Breast epithelium (tissue), 4 donors: ENCODE data around the gene PTPRN2. TPM values are rescaled to one million over a fixed set of nuclear protein-coding genes. Genes with fewer than 3 reads are reported as not detected.

ENCODE experiments used
- DNase-seq, 2 donors: peaks; one replicate each; pipeline ENCODE4 v3.0.0-alpha.2; 2019; ENCODE audit warnings: low spot score in 2 of 2
- H3K27ac ChIP-seq, 2 donors: fragments of 200-600 bp; sonication (generic) in 1 of 2; one replicate each; pipeline ENCODE4 v1.5.1; 2016 to 2019; ENCODE audit warnings: mild to moderate bottlenecking in 1 of 2
- H3K27me3 ChIP-seq, 2 donors: fragments of 200-600 bp; sonication (generic) in 1 of 2; one replicate each; pipeline versions ENCODE4 v1.5.1 to v1.6.0; 2017 to 2019; ENCODE audit warnings: control low read depth in 1 of 2, mild to moderate bottlenecking in 1 of 2
- H3K36me3 ChIP-seq: fragments of 200-600 bp; one replicate; pipeline ENCODE4 v1.5.1; 2019
- H3K4me1 ChIP-seq, 2 donors: fragments of 200-600 bp; sonication (generic); one replicate each; pipeline ENCODE4 v1.5.1; 2016 to 2019; ENCODE audit warnings: control low read depth in 1 of 2
- H3K4me3 ChIP-seq, 3 donors: fragments of 200-600 bp; sonication (generic); 1 replicate in 2 of 3; 2 replicates in 1 of 3; pipeline ENCODE4 v1.5.1; 2016 to 2019; ENCODE audit warnings: mild to moderate bottlenecking in 3 of 3, moderate library complexity in 2 of 3
- H3K9me3 ChIP-seq, 2 donors: fragments of 200-600 bp; sonication (generic) in 1 of 2; one replicate each; pipeline ENCODE4 v1.5.1; 2016 to 2019; ENCODE audit warnings: control low read depth in 1 of 2
- CTCF ChIP-seq, 3 donors: fragments of 450-650 bp; IDR thresholded peaks; one replicate each; pipeline ENCODE4 v1.5.1; 2016 to 2017; ENCODE audit warnings: antibody characterized with exemption in 3 of 3, mild to moderate bottlenecking in 3 of 3, moderate library complexity in 3 of 3
- POLR2A ChIP-seq: fragments of 450-650 bp; IDR thresholded peaks from one replicate; pipeline ENCODE4 v1.6.1; 2016; ENCODE audit warnings: antibody characterized with exemption, mild to moderate bottlenecking, moderate library complexity
- POLR2AphosphoS5 ChIP-seq, 3 donors: sonication (generic); formaldehyde crosslinking; IDR thresholded peaks; one replicate each; pipeline ENCODE4 v1.6.1; 2017; ENCODE audit warnings: antibody characterized with exemption in 3 of 3
- intact Hi-C: fragments of 100-400 bp; cut with DNase I; formaldehyde crosslinking; loops from one replicate; pipeline ENCODE4 v1.15.1; 2023; ENCODE audit warnings: low total_unique reads
- total RNA-seq, 3 donors: library from RNA; depleted of rRNA; stranded (reverse); fragments of >200 nt; gene quantifications; one replicate each; pipeline ENCODE4 v1.1.0, GENCODE V29; 2016

PTPRN2 gene
- total RNA-seq, 3 donors from 2014 or later, result 1.6 to 2.2 (median 2.2) TPM

- H3K9me3 ChIP-seq, result peaks cover 10 to 41% of the 10 kb centered on the region in 2 donors
- DNase-seq, result no peak
- no peak overlapping the region for H3K27ac ChIP-seq
- intact Hi-C loops, result no loop called here
- H3K4me3 ChIP-seq, result no peak overlapping the region
- no peaks in the 10 kb centered on the region for H3K4me1 ChIP-seq
- H3K27me3 ChIP-seq, result peaks cover 0 to 10% of the 10 kb centered on the region in 2 donors
- TF ChIP-seq POLR2A (no peak), POLR2AphosphoS5 (IDR thresholded peaks at IDR 0.05) (no peak), CTCF (IDR thresholded peaks at IDR 0.05) (no peak)
- H3K36me3 ChIP-seq, result no peaks in the 10 kb centered on the region
Measured at GRCh38 chr7:157767506-157768197, 820.0 kb downstream of the PTPRN2 start.

DNA sequence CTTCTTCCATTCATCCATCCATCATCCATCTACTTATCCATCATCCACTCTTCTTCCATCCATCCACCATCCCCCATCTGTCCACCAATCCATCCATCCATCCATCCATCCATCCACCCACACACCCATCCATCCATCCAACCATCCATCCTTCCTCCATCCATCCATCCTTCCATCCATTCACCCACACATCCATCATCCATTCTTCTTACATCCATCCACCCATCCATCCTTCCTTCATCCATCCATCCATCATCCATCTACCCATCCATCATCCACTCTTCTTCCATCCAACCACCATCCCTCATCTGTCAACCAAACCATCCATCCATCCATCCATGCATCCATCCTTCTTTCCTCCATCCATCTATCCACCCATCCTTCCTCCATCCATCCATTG, 821.5 kb downstream of the PTPRN2 start:
- Histone ChIP-seq H3K9me3 (peaks cover 9 to 39% of the 10 kb centered on the region in 2 donors), H3K4me3 (no peak overlapping the region), H3K4me1 (no peaks in the 10 kb centered on the region), H3K27ac (no peak overlapping the region), H3K36me3 (no peaks in the 10 kb centered on the region), H3K27me3 (peaks cover 0 to 4% of the 10 kb centered on the region in 2 donors)
- TF ChIP-seq POLR2A (no peak), POLR2AphosphoS5 (IDR thresholded peaks at IDR 0.05) (no peak), CTCF (IDR thresholded peaks at IDR 0.05) (no peak)
- intact Hi-C loops, result no loop called here
- DNase-seq, result no peak

GRCh38 chr7:157764946-157765537, 822.6 kb downstream of the PTPRN2 start:
- Histone ChIP-seq H3K9me3 (peaks cover 3 to 31% of the 10 kb centered on the region in 2 donors), H3K4me3 (no peak overlapping the region), H3K27me3 (peaks cover 0 to 4% of the 10 kb centered on the region in 2 donors), H3K27ac (no peak overlapping the region), H3K36me3 (no peaks in the 10 kb centered on the region), H3K4me1 (no peaks in the 10 kb centered on the region)
- intact Hi-C loops, result loop anchor here (2.0 kb wide), 1 partner anchor 72 kb away; no protein-coding TSS in a partner anchor
- no peak for TF ChIP-seq POLR2A
- no peak for TF ChIP-seq POLR2AphosphoS5 (IDR thresholded peaks at IDR 0.05)
- TF ChIP-seq CTCF (IDR thresholded peaks at IDR 0.05), result no peak
- no peak for DNase-seq

DNA sequence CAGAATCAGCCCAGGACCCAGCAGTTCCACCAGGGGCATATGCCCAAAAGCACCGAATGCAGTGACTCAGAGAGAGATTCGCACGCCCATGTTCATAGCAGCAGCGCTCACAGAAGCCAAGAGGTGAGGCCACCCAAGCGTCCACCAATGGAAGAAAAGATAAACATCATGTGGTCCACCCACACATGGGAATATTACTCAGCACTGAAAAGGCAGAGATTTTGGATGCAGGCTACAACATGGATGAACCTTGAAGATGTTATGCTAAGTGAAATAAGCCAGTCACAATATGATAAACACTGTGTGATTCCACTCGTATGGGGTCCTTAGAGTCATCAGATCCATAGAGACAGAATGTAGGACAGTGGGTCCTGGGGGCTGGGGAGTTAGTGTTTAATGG, 823.4 kb downstream of the PTPRN2 start:
- DNase-seq, result no peak
- H3K4me1 ChIP-seq, result no peaks in the 10 kb centered on the region
- H3K27ac ChIP-seq, result no peak overlapping the region
- peaks cover 0 to 4% of the 10 kb centered on the region in 2 donors for H3K27me3 ChIP-seq
- intact Hi-C loops, result loop anchor here (2.0 kb wide), 1 partner anchor 71 kb away; no protein-coding TSS in a partner anchor
- TF ChIP-seq POLR2AphosphoS5 (IDR thresholded peaks at IDR 0.05), result no peak
- TF ChIP-seq POLR2A, result no peak
- no peak for TF ChIP-seq CTCF (IDR thresholded peaks at IDR 0.05)
- H3K4me3 ChIP-seq, result no peak overlapping the region
- peaks cover 3 to 31% of the 10 kb centered on the region in 2 donors for H3K9me3 ChIP-seq
- H3K36me3 ChIP-seq, result no peaks in the 10 kb centered on the region
